ENCODE measurements around the gene DMBX1.

Gene DMBX1

DNA sequence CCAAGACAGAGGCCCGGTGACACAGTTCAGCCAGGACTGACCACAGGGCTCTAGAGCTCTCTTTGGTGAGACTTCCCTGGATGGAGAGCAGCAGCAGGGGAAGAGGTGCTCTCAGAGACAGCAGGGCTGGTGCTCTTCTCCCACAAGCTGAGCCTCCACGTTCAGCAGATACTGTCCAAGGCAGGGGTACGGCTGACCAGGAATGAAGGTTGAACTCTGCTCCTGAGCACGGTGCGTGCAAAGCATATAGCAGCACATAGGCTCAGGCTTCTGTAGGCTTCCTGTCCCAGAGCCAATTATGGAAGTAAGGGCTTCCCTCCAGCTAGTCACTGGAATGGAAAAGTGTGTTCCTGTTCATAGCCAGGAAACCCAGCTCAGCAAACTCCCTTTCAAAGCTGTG lies 23.9 kb downstream of the DMBX1 start:
- Histone ChIP-seq H3K4me3 (ENCODE audit: low read length in 2 of 2) (no peak overlapping the region), H3K36me3 (ENCODE audit: control insufficient read depth in 2 of 2, insufficient read depth in 2 of 2, low read length in 2 of 2) (no peaks in the 10 kb centered on the region), H3K27me3 (ENCODE audit: control insufficient read depth in 2 of 2, insufficient read depth in 2 of 2, low read length in 2 of 2) (peaks cover 0 to 2% of the 10 kb centered on the region in 2 donors), H3K9me3 (ENCODE audit: control insufficient read depth in 2 of 2, low read length in 2 of 2) (no peaks in the 10 kb centered on the region), H3K4me1 (ENCODE audit: control insufficient read depth in 2 of 2, insufficient read depth in 2 of 2, low read length in 2 of 2) (peaks cover 17 to 18% of the 10 kb centered on the region in 2 donors), H3K27ac (ENCODE audit: low read depth in 2 of 2, low read length in 2 of 2) (no peak overlapping the region), H3K9ac (ENCODE audit: low read depth in 1 of 2, low read length in 2 of 2) (no peak overlapping the region)

DNA sequence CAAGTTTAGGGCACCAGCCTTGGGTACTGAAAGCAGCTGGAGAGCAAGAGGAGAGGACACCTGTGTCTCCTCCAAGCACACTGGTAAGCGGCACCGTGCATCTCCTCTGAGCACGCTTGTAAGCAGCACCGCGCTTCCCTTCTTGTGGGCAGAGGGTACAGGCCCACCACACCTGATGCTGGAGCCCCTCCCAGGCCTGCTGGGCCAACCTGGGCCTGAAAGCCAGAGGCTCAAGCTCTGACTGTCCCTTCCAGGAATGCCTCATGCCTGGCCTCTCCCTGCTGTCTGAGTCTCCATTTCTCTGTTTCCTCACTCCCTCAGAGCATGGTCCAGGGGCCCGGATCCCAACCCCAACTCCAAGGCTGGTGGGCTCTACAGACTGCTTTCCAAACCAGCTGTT lies 25.9 kb downstream of the DMBX1 start:
- H3K4me3 ChIP-seq (ENCODE audit: low read length in 2 of 2) = no peak overlapping the region
- peaks cover 17 to 18% of the 10 kb centered on the region in 2 donors for H3K4me1 ChIP-seq (ENCODE audit: control insufficient read depth in 2 of 2, insufficient read depth in 2 of 2, low read length in 2 of 2)
- H3K27me3 ChIP-seq (ENCODE audit: control insufficient read depth in 2 of 2, insufficient read depth in 2 of 2, low read length in 2 of 2) = peaks cover 0 to 2% of the 10 kb centered on the region in 2 donors
- H3K36me3 ChIP-seq (ENCODE audit: control insufficient read depth in 2 of 2, insufficient read depth in 2 of 2, low read length in 2 of 2) = no peaks in the 10 kb centered on the region
- H3K27ac ChIP-seq (ENCODE audit: low read depth in 2 of 2, low read length in 2 of 2) = no peak overlapping the region
- no peaks in the 10 kb centered on the region for H3K9me3 ChIP-seq (ENCODE audit: control insufficient read depth in 2 of 2, low read length in 2 of 2)
- no peak overlapping the region for H3K9ac ChIP-seq (ENCODE audit: low read depth in 1 of 2, low read length in 2 of 2)

GRCh38 chr1:46516200-46516950 lies 26.7 kb downstream of the DMBX1 start:
- no peaks in the 10 kb centered on the region for H3K9me3 ChIP-seq (ENCODE audit: control insufficient read depth in 2 of 2, low read length in 2 of 2)
- H3K27me3 ChIP-seq (ENCODE audit: control insufficient read depth in 2 of 2, insufficient read depth in 2 of 2, low read length in 2 of 2) = peaks cover 0 to 2% of the 10 kb centered on the region in 2 donors
- H3K36me3 ChIP-seq (ENCODE audit: control insufficient read depth in 2 of 2, insufficient read depth in 2 of 2, low read length in 2 of 2) = no peaks in the 10 kb centered on the region
- H3K27ac ChIP-seq (ENCODE audit: low read depth in 2 of 2, low read length in 2 of 2) = peak overlapping the region; percentile 62 to 72
- H3K4me3 ChIP-seq (ENCODE audit: low read length in 2 of 2) = peak overlapping the region in 1 of 2 donors; percentile 53
- H3K4me1 ChIP-seq (ENCODE audit: control insufficient read depth in 2 of 2, insufficient read depth in 2 of 2, low read length in 2 of 2) = peaks cover 17 to 18% of the 10 kb centered on the region in 2 donors
- H3K9ac ChIP-seq (ENCODE audit: low read depth in 1 of 2, low read length in 2 of 2) = no peak overlapping the region

DNA sequence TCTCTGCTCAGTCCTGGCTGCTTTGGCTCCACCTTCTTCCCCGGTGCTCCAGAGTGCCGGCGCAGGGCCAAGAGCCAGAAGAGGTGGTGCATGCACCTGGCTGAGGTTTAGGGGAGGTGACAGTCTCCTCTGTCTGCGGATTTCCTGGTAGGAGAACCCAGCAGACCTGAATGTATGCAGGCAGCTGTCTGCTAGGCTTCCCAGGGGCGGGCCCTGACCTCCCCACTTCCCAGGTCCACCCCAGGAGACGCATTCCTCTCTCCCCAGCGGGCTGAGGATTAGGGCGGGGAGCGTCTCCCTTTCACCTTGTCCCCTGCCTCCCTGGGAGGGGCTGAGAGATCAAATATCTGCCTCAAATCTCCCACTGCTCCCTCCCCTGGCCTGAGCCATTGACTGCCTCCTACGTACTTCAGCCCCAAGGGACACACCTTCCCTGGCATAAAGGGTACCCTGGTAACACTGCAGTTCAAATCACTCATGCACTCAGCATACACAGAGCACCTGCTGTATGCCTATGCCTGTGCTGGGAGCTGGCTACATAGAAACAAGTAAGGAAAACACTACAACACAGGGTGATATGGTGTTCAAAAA lies 27.5 kb downstream of the DMBX1 start:
- Histone ChIP-seq H3K4me3 (ENCODE audit: low read length in 2 of 2) (peak overlapping the region; percentile 19 to 53), H3K27me3 (ENCODE audit: control insufficient read depth in 2 of 2, insufficient read depth in 2 of 2, low read length in 2 of 2) (peaks cover 0 to 2% of the 10 kb centered on the region in 2 donors), H3K9me3 (ENCODE audit: control insufficient read depth in 2 of 2, low read length in 2 of 2) (no peaks in the 10 kb centered on the region), H3K4me1 (ENCODE audit: control insufficient read depth in 2 of 2, insufficient read depth in 2 of 2, low read length in 2 of 2) (peaks cover 17 to 18% of the 10 kb centered on the region in 2 donors), H3K9ac (ENCODE audit: low read depth in 1 of 2, low read length in 2 of 2) (peak overlapping the region; percentile 2 to 21), H3K36me3 (ENCODE audit: control insufficient read depth in 2 of 2, insufficient read depth in 2 of 2, low read length in 2 of 2) (no peaks in the 10 kb centered on the region), H3K27ac (ENCODE audit: low read depth in 2 of 2, low read length in 2 of 2) (peak overlapping the region; percentile 62 to 72)

DNA sequence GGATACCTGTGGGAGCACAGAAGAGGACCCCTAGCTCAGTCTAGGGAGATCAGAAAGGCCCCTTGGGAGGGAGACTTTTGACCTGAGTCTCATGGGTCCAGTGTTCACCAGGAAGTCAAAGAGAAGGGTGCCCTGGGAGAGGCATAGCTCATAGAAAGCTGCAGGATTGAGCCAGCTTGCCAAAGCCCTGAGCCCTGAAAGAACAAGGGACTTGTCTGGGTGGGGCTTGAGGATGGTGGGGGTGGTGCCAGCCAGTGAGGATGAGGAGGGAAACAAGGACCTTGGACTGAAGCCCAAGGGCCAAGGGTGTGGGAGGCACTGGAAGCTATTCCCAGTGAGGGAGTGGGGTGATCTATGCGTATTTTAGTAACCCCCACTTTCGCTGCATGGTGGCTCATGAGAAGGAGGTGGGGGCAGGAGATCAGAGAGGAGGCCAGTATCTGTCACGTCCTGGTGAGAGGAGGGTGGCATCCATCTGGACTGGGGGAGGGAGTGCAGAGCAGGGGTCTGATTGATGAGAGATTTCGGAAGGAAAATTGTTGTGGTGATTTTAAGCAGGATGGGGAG lies 28.4 kb downstream of the DMBX1 start:
- Histone ChIP-seq H3K4me3 (ENCODE audit: low read length in 2 of 2) (no peak overlapping the region), H3K4me1 (ENCODE audit: control insufficient read depth in 2 of 2, insufficient read depth in 2 of 2, low read length in 2 of 2) (peaks cover 17 to 25% of the 10 kb centered on the region in 2 donors), H3K9me3 (ENCODE audit: control insufficient read depth in 2 of 2, low read length in 2 of 2) (no peaks in the 10 kb centered on the region), H3K9ac (ENCODE audit: low read depth in 1 of 2, low read length in 2 of 2) (no peak overlapping the region), H3K27me3 (ENCODE audit: control insufficient read depth in 2 of 2, insufficient read depth in 2 of 2, low read length in 2 of 2) (peaks cover 0 to 2% of the 10 kb centered on the region in 2 donors), H3K27ac (ENCODE audit: low read depth in 2 of 2, low read length in 2 of 2) (peak overlapping the region; percentile 62 to 72), H3K36me3 (ENCODE audit: control insufficient read depth in 2 of 2, insufficient read depth in 2 of 2, low read length in 2 of 2) (no peaks in the 10 kb centered on the region)

GRCh38 chr1:46519209-46519608 lies 29.6 kb downstream of the DMBX1 start:
- Histone ChIP-seq H3K9me3 (ENCODE audit: control insufficient read depth in 2 of 2, low read length in 2 of 2) (no peaks in the 10 kb centered on the region), H3K27ac (ENCODE audit: low read depth in 2 of 2, low read length in 2 of 2) (no peak overlapping the region), H3K27me3 (ENCODE audit: control insufficient read depth in 2 of 2, insufficient read depth in 2 of 2, low read length in 2 of 2) (peaks cover 0 to 2% of the 10 kb centered on the region in 2 donors), H3K9ac (ENCODE audit: low read depth in 1 of 2, low read length in 2 of 2) (no peak overlapping the region), H3K4me1 (ENCODE audit: control insufficient read depth in 2 of 2, insufficient read depth in 2 of 2, low read length in 2 of 2) (peaks cover 17 to 25% of the 10 kb centered on the region in 2 donors), H3K36me3 (ENCODE audit: control insufficient read depth in 2 of 2, insufficient read depth in 2 of 2, low read length in 2 of 2) (no peaks in the 10 kb centered on the region), H3K4me3 (ENCODE audit: low read length in 2 of 2) (no peak overlapping the region)

- Histone ChIP-seq H3K9ac (ENCODE audit: low read depth in 1 of 2, low read length in 2 of 2) (no peak overlapping the region), H3K4me1 (ENCODE audit: control insufficient read depth in 2 of 2, insufficient read depth in 2 of 2, low read length in 2 of 2) (peaks cover 17 to 25% of the 10 kb centered on the region in 2 donors), H3K36me3 (ENCODE audit: control insufficient read depth in 2 of 2, insufficient read depth in 2 of 2, low read length in 2 of 2) (no peaks in the 10 kb centered on the region), H3K9me3 (ENCODE audit: control insufficient read depth in 2 of 2, low read length in 2 of 2) (no peaks in the 10 kb centered on the region), H3K4me3 (ENCODE audit: low read length in 2 of 2) (no peak overlapping the region), H3K27me3 (ENCODE audit: control insufficient read depth in 2 of 2, insufficient read depth in 2 of 2, low read length in 2 of 2) (peaks cover 0 to 2% of the 10 kb centered on the region in 2 donors), H3K27ac (ENCODE audit: low read depth in 2 of 2, low read length in 2 of 2) (no peak overlapping the region)
Measured at GRCh38 chr1:46520063-46520911, 30.7 kb downstream of the DMBX1 start.

DNA sequence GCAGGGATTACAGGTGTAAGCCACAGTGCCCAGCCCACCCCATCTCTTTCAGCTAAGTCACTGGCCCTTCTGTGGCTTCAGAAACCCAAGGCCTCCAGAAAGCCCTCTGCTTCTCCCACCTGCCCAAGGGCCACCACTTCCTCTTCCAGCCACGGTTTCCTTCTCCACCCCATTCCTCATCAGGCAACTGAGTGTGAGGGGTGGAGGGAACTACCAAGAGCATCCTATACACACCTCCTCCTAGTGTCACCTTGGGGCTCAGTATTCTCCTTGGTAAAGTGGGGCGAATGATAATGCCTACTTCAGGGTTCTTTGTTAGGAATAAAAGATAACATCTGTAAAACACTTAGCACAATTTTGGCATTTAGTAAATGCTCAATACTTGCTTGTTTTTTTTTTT lies 31.8 kb downstream of the DMBX1 start:
- H3K36me3 ChIP-seq (ENCODE audit: control insufficient read depth in 2 of 2, insufficient read depth in 2 of 2, low read length in 2 of 2) = no peaks in the 10 kb centered on the region
- H3K27ac ChIP-seq (ENCODE audit: low read depth in 2 of 2, low read length in 2 of 2) = no peak overlapping the region
- peaks cover 14 to 25% of the 10 kb centered on the region in 2 donors for H3K4me1 ChIP-seq (ENCODE audit: control insufficient read depth in 2 of 2, insufficient read depth in 2 of 2, low read length in 2 of 2)
- H3K9me3 ChIP-seq (ENCODE audit: control insufficient read depth in 2 of 2, low read length in 2 of 2) = no peaks in the 10 kb centered on the region
- peaks cover 0 to 2% of the 10 kb centered on the region in 2 donors for H3K27me3 ChIP-seq (ENCODE audit: control insufficient read depth in 2 of 2, insufficient read depth in 2 of 2, low read length in 2 of 2)
- H3K9ac ChIP-seq (ENCODE audit: low read depth in 1 of 2, low read length in 2 of 2) = no peak overlapping the region
- no peak overlapping the region for H3K4me3 ChIP-seq (ENCODE audit: low read length in 2 of 2)

DNA sequence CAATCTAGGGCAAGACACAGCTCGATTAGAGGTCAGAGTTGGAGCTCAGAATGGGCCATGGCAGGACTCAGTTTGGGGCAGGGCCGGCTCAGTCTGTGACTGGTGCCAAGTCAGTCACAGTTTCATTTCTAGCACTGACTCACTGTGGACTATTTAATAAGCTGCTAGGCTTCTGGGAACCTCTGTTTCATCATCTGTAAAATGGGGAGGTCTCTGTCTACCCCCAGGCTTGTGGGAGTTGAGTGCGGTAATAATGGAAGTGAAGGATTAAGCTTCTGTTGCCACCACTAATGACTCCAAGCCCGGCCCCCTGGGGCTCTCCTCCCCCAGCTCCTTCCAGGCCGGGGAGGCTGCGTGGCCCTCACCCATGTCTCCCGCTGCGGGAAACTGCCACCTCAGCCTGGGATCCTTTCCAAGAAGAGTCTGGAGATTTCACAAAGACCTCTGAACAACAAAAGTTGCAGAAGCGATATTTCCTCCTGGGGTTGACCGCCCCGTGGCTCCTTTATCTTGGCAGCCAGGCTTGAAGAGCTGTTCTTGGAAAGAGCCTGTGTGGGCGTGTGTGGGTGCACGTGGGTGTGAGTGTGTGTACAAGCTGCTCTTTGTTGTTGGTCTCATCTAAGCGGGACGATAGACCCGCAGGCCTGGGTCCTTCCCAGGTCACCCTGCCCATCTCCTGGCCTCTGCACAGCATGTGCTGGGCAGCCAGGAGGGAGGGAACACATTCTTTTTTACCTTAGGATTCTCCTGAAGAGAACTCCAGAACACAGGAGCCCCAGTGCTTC lies 32.7 kb downstream of the DMBX1 start:
- peak overlapping the region in 1 of 2 donors; percentile 23 for H3K9ac ChIP-seq (ENCODE audit: low read depth in 1 of 2, low read length in 2 of 2)
- no peak overlapping the region for H3K27ac ChIP-seq (ENCODE audit: low read depth in 2 of 2, low read length in 2 of 2)
- H3K27me3 ChIP-seq (ENCODE audit: control insufficient read depth in 2 of 2, insufficient read depth in 2 of 2, low read length in 2 of 2) = peaks cover 0 to 2% of the 10 kb centered on the region in 2 donors
- no peaks in the 10 kb centered on the region for H3K36me3 ChIP-seq (ENCODE audit: control insufficient read depth in 2 of 2, insufficient read depth in 2 of 2, low read length in 2 of 2)
- no peak overlapping the region for H3K4me3 ChIP-seq (ENCODE audit: low read length in 2 of 2)
- no peaks in the 10 kb centered on the region for H3K9me3 ChIP-seq (ENCODE audit: control insufficient read depth in 2 of 2, low read length in 2 of 2)
- H3K4me1 ChIP-seq (ENCODE audit: control insufficient read depth in 2 of 2, insufficient read depth in 2 of 2, low read length in 2 of 2) = peaks cover 8 to 15% of the 10 kb centered on the region in 2 donors

Measured in mucosa of rectum (tissue), 2 donors.